Activated CD8-positive, alpha-beta memory T cell treated with anti-CD3 and anti-CD28 coated beads, Interleukin-2, amount 50 U/mL, for 48 hours (primary cell): ENCODE measurements around the gene BCAN.

ENCODE experiments used
- DNase-seq: peaks from one replicate; pipeline ENCODE4 v3.0.0-alpha.2; 2020

The BCAN gene

DNA sequence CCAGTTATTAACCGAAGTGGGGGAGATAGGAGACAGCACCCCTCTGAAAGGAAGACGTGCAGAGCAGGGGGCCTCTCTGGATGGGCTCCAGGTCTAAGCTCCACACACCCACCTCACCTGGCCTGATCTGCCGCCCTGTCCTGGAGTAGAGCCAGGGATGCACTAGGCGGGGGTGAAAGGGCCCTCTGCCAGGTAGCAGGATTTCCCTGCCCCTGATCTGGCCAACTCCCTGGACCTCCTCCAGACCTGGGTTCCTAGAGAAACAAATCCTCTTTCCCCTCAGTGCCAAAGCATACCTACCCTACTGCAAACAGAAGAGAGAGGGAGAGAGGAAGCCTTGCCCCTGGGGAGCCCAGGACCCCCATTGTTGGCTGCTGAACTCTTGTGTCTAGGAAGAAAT is 61.4 kb downstream of the BCAN start:
- DNase-seq: no peak

DNA sequence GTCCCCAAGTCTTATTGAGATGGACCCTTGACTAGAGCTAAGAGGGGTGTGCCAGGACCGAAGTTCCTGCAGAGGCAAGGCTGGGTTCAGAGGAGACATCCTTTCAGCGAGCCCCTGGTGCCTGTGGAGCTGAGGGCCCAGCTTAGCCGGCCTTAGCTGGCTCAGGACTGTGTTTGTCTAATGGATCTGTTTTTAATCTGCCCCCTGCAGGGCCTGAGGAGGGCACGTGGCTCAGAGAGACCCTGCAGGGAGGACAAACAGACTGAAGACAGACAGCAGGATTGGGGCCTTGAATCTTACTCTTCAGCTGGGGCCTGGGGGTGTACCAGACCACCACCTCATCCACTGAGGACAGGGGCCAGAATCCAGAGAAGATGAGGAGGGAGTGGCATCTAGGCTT is 61.8 kb downstream of the BCAN start:
- DNase-seq: no peak

DNA sequence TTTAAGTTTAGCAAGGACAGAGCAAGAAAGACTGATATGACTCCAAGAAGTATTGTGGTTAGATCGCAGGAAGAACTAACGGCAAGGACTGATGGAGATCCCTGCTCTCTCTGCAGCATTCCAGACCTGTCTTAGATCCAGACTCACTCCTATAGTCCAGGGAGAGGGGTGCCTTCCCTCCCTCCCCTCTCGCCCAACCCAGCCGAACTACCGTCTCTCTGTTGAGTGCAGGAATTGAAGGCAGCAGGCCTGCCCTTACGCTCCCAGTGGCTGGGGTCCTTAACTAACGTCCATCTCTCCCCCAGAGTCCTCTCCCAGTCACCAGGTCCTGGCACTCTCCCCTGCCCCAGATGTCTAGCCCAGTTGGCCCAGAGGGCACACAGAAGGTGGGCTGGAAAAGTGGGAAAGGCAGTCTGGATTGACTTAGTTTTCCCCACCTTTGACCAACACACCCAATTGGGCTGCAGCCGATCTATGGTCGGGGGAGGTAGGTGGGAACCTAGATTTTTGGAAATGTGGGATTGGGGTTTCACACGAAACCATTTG is 62.3 kb downstream of the BCAN start:
- DNase-seq: no peak

DNA sequence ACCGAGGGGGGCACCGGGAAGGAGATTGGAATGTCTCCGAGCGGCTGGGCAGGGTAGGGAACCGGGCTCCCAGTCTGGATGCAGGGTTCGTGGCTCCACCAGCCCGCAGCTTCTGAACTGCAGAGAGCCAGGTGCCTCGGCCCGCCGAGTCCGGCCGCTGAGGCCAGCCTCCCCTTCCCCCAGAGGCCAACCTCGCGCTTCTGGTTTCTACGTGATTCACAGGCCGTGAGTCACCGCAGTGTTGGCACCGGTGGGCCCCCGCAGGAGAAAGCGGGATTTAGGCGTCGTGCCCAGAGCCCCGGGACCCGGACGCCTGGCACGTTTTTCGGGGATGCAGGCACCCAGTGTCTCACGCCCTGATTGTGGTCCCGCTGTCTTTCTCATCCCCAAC is 63.0 kb downstream of the BCAN start:
- peak; percentile 74 for DNase-seq

DNA sequence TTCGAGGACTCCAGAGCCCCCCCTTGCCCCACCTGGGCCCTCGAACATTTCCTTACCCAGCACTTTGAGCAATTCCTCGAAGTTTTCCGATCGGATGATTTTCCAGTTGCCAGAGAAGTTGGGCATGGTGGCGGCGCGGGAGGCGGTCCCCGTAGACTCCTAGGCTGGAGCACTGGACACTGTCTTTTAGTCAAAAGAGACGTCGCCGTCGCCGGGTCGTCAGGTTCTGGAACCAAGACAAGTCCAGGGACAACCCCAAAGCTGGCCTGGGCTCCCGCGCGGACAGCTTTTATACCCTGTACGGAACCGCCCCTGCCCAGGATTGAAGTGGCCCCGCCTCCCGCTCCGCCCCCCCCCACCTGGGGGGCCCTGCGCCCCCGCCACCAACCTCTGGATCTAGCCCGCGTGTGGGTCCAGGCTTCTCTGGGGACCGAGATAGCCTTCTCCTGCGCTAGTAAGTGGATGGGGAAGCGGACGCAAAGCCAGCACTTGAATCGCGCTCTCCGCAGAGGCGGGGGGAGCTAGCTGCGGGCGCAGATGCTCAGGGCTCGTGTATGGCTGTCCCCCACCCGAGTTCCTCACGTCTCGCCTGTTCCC is 63.5 kb downstream of the BCAN start, which contains the start of gene CRABP2:
TSS of gene CRABP2 (minus strand) at position 263 of the 597 bp plus-strand sequence. CDS start at position 126, 137 bp downstream.
- DNase-seq: peak; percentile 74

DNA sequence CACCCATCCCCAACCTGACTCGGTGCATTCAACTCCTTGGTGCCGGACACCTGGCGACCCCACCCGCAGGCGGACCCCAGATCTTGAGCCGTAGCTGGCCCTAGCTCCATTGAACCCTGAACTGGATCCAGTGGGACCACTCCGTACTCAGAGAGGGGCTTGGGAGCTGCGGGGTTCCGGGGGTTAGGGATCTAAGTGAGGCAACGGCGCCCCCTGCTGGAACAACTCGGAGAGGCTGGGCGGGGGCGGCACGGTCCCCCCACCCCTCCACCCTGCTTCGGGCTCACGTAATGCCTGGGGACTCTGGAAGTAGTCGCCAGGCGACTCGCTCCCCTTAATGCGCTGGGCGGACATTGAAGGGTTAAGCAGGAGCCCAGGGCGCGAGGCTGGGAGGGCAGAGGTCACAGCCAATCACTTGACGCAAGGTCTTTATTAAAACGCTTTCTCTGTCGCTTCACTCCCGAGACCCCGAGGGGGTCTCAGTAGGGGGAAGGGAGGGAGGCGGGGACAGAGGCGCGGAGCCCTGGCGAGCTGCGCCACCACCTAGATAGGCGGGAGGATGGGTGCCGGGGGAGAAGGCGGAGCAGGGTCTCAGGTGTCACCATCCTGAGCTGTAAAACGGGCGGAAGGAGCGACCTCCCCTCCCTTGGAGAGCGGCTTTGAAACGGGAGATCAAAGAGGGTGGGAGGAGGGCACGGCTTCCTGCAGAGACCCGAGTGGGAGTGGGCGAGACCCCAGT is 64.2 kb downstream of the BCAN start:
- peak; percentile 94 for DNase-seq

DNA sequence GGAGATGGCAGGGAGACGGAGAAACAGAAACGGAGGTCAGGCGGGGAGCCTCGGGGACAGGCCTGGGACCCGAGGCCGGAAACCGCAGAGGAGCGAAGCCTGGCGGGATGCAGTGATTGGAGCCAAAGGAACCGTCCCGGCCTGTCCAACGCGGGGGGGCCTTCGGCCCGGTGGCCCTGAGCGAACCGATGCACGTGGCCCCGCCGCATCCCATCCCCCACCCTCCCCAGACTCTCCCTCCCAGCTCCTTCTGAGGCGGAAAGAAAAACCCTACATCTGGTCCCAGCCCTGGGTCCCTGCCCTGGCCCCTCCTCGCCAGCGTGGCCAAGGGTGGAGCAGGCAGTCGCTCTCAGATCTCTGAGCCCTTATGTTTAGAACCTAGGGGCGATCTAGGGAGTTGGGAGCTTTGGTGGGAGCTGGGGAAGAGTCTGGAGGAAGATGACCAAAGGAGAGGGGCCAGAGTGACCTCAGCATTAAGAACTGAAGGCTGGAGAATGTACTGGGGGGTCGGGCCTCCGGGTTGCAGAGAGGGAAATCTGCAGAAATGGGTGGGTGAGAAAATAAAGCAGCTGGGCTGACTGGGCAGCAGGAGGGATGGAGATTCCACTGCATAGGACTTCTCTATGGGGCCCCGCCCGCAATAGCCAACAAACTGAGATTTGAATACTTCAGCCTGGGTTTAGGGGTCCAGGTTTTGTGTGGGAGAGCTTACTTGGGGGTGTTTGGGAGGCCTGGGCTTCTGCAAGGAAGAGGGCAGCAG is 64.9 kb downstream of the BCAN start:
- DNase-seq: no peak

DNA sequence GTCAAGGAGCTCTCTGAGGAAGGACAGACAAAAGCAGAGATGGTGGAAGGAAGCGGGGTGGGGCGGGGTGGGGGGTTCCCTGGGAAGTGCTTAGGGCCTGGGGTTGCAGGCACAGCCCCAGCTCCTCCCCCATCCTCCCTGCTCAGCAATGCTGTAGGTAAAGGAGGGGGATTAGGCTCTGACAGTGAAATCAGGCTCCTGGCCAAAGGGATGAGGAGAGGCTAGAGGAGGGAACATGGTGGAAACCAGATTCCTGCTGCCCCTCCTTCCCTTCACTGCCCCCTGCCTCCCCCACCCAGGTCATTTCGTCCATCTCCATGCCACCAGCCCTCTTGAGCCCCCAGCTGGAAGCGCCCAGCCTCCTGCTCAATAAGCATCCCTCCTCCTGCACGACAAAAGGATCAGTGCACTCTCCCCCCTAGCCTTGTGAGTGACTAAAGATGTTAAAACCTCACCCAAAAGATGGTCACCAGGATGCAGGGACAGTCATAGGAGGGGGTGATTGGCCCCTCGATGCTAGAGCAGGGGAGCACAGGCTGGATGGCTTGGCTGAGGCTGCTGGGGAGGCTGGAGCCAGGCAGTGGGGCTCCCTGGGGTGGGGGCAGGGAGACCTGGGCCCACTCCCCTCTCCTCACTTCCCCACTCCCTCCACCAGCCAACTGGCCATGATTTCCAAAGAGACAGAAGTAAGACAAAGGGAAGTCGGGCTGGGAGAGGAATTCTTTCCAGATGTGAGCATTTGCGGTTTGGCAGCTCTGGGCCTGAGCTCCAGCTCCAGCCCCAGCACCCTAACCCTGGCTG is 65.7 kb downstream of the BCAN start:
- DNase-seq: no peak

DNA sequence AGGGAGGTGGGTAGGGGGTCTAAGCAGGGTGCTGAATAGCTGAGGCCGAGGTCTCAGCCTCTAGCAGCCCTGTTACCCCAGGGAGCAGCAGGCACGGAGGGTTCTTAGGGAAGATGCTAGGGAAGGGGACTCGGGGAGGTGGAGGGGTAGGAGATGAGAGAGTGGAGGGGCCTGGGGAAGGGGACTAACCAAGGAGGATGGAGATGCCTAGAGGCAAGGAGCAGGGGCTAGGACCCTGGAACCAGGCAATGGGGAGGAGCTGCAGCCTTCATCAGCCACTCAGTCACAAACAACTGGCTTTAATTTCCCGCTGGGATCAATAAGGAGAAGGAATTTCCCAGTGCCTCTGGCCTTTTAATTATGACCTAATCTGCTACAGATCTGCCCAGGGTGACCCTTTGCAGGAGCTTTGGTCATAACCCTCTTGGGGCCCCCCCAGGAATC is 66.3 kb downstream of the BCAN start:
- no peak for DNase-seq

DNA sequence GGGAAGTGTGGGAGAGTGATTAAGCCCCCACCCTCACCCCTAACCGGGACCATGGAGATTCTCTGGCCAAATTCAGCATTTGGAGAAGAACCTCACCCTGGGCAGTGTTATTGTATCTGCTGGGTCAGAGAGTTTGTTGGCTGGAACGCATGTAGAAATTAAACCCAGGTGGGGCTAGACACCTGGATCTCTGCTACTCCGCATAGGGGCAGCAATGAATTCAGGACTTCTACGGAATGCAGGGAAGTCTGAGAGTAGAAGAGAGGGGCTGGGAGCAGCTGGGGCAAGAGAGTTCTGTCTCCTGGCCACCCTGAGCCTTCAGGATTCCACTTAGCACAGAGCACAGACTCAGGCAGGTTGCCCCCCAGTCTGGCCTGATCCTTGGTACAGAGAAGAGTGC is 67.1 kb downstream of the BCAN start:
- no peak for DNase-seq
